Measurements from ENCODE around the gene IMPDH1. TPM values are rescaled to one million over a fixed set of nuclear protein-coding genes. Genes with fewer than 3 reads are reported as not detected.
A peak's percentile ranks its signal among the peaks of the same experiment; 100 is the strongest.

Gene IMPDH1
- total RNA-seq, 1 experiment from 2014 or later: 119 TPM

DNA sequence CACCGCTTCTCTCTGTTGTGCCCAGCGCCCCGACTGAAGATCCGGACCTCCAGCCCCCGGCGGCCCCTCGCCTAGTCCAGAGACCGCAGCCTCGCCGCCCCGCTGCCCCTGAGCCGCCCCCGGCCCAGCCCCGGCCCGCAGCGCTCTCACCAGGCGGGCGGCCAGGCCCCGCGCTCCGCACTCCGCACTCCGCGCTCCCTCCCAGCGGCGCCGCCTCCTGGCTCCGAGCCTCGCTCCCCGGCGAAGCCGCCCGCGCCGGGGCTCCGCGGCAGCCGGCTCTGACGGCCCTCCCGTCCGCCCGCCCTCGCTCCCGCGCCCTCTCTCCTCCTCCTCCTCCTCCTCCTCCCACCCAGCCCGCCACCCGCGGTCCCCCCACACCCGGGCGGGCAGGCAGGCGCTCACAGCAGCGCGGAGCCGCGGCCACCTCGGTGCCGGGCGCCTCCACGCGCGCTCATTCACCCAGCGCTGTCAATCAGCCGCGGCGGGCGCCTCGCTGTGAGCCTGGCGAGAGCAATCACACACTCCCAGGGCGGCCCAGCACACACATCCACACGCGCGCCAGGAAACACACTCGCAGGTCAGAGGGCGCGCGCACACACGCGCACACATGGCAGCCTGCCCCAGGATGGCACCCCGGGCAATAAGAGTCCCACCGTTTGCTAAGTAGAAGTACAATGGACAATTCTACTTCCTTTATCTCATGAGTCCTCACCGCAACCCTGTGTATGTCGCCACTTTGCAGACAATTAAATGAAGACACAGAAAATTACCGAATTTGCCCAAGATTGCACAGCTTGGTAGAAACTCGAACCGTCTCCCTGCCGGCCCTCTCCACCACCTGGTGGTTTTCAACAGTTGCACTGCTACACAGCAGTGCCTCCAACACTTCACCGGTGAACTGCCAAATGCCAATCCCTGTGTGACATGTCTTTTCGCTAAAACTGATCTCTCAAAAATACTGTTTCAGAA is 48.1 kb downstream of the IMPDH1 start, which contains the start of gene PRRT4:
TSS of gene PRRT4 (minus strand) at position 280 of the 969 bp plus-strand sequence.
- Histone ChIP-seq H3K4me1 (replicated peaks; ENCODE audit: insufficient read depth) (peaks cover 27% of the 10 kb centered on the region), H3K4me3 (peak within 1 kb of the TSS; percentile 67), H3K9me2 (ENCODE audit: insufficient read depth) (no peaks in the 10 kb centered on the region), H3K79me2 (ENCODE audit: low read depth) (no peaks in the 10 kb centered on the region), H3F3A (ENCODE audit: insufficient read depth, low read depth) (peaks cover 2% of the 10 kb centered on the region; the same call in 1 of the 2 replicates), H3K27ac (no peak within 1 kb of the TSS), H3K36me3 (ENCODE audit: low read depth) (0 out of 2 replicates have a peak, but pooled peaks cover 4% of the 10 kb centered on the region), H3K27me3 (ENCODE audit: insufficient read depth, low read depth) (peaks cover 10% of the 10 kb centered on the region; the same call in 1 of the 2 replicates), H3K9me3 (ENCODE audit: insufficient read depth, low read depth) (no peaks in the 10 kb centered on the region), H3K4me2 (peak within 1 kb of the TSS; percentile 90), H4K20me1 (ENCODE audit: insufficient read depth) (no peaks in the 10 kb centered on the region), H2AFZ (peak within 1 kb of the TSS; percentile 90)
- peak in 1 of 2 experiments; percentile 38 for DNase-seq
- TF ChIP-seq, protein P1, sequence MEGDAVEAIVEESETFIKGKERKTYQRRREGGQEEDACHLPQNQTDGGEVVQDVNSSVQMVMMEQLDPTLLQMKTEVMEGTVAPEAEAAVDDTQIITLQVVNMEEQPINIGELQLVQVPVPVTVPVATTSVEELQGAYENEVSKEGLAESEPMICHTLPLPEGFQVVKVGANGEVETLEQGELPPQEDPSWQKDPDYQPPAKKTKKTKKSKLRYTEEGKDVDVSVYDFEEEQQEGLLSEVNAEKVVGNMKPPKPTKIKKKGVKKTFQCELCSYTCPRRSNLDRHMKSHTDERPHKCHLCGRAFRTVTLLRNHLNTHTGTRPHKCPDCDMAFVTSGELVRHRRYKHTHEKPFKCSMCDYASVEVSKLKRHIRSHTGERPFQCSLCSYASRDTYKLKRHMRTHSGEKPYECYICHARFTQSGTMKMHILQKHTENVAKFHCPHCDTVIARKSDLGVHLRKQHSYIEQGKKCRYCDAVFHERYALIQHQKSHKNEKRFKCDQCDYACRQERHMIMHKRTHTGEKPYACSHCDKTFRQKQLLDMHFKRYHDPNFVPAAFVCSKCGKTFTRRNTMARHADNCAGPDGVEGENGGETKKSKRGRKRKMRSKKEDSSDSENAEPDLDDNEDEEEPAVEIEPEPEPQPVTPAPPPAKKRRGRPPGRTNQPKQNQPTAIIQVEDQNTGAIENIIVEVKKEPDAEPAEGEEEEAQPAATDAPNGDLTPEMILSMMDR (conservative IDR thresholded peaks at IDR 0.05): no peak; the same call in 1 of the 2 replicates
- no peak for TF ChIP-seq EZH2 (IDR thresholded peaks at IDR 0.05; ENCODE audit: low read depth)
- ChIA-PET POLR2A (ENCODE audit: unreplicated experiment) (no interaction called here), CTCF (interaction anchor here (1.1 kb wide), 1 partner anchor 21 kb away, joined by 4 read pairs; no protein-coding TSS in a partner anchor)
- intact Hi-C loops (cut with micrococcal nuclease; ENCODE audit: unreplicated experiment): no loop called here
- no TSS peak for BruUV-seq (replicated peaks)

GRCh38 chr7:128360359-128360678 is 49.5 kb downstream of the IMPDH1 start:
- 0 out of 2 replicates have a peak, but pooled peaks cover 4% of the 10 kb centered on the region for H3K36me3 ChIP-seq (ENCODE audit: low read depth)
- peaks cover 36% of the 10 kb centered on the region for H3K4me1 ChIP-seq (replicated peaks; ENCODE audit: insufficient read depth)
- peak overlapping the region; percentile 67; the same call in 1 of the 2 replicates for H3K4me3 ChIP-seq
- TF ChIP-seq EZH2 (IDR thresholded peaks at IDR 0.05; ENCODE audit: low read depth): no peak
- TF ChIP-seq, protein P1 (conservative IDR thresholded peaks at IDR 0.05): no peak
- H3K79me2 ChIP-seq (ENCODE audit: low read depth): no peaks in the 10 kb centered on the region
- H4K20me1 ChIP-seq (ENCODE audit: insufficient read depth): no peaks in the 10 kb centered on the region
- no peaks in the 10 kb centered on the region for H3K9me3 ChIP-seq (ENCODE audit: insufficient read depth, low read depth)
- peaks cover 8% of the 10 kb centered on the region; the same call in 1 of the 2 replicates for H3F3A ChIP-seq (ENCODE audit: insufficient read depth, low read depth)
- peak overlapping the region; percentile 90 for H3K4me2 ChIP-seq
- POLR2A ChIA-PET (ENCODE audit: unreplicated experiment): interaction anchor here (0.7 kb wide), 1 partner anchor 23 kb away, joined by 3 read pairs; no protein-coding TSS in a partner anchor
- H3K27ac ChIP-seq: no peak overlapping the region
- peaks cover 10% of the 10 kb centered on the region; the same call in 1 of the 2 replicates for H3K27me3 ChIP-seq (ENCODE audit: insufficient read depth, low read depth)
- no peaks in the 10 kb centered on the region for H3K9me2 ChIP-seq (ENCODE audit: insufficient read depth)
- BruUV-seq (replicated peaks): no TSS peak
- DNase-seq: no peak
- no peak overlapping the region for H2AFZ ChIP-seq
- intact Hi-C loops (cut with micrococcal nuclease; ENCODE audit: unreplicated experiment): no loop called here
- CTCF ChIA-PET: no interaction called here

- H3K79me2 ChIP-seq (ENCODE audit: low read depth): no peaks in the 10 kb centered on the region
- ChIA-PET CTCF (no interaction called here), POLR2A (ENCODE audit: unreplicated experiment) (no interaction called here)
- TF ChIP-seq, protein P1 (conservative IDR thresholded peaks at IDR 0.05): no peak
- no peak for TF ChIP-seq EZH2 (IDR thresholded peaks at IDR 0.05; ENCODE audit: low read depth)
- peaks cover 10% of the 10 kb centered on the region; the same call in 1 of the 2 replicates for H3K27me3 ChIP-seq (ENCODE audit: insufficient read depth, low read depth)
- H3K4me1 ChIP-seq (replicated peaks; ENCODE audit: insufficient read depth): peaks cover 36% of the 10 kb centered on the region
- no peak overlapping the region for H3K27ac ChIP-seq
- intact Hi-C loops (cut with micrococcal nuclease; ENCODE audit: unreplicated experiment): no loop called here
- H3K4me2 ChIP-seq: peak overlapping the region; percentile 90
- H4K20me1 ChIP-seq (ENCODE audit: insufficient read depth): no peaks in the 10 kb centered on the region
- peaks cover 8% of the 10 kb centered on the region; the same call in 1 of the 2 replicates for H3F3A ChIP-seq (ENCODE audit: insufficient read depth, low read depth)
- peak overlapping the region; percentile 67; the same call in 1 of the 2 replicates for H3K4me3 ChIP-seq
- H2AFZ ChIP-seq: no peak overlapping the region
- DNase-seq: no peak
- no peaks in the 10 kb centered on the region for H3K9me3 ChIP-seq (ENCODE audit: insufficient read depth, low read depth)
- H3K9me2 ChIP-seq (ENCODE audit: insufficient read depth): no peaks in the 10 kb centered on the region
- H3K36me3 ChIP-seq (ENCODE audit: low read depth): 0 out of 2 replicates have a peak, but pooled peaks cover 4% of the 10 kb centered on the region
- no TSS peak for BruUV-seq (replicated peaks)
Observed at GRCh38 chr7:128359939-128360338, 49.8 kb downstream of the IMPDH1 start.

All from PC-9 (cell line).